WTC11 (cell line): ENCODE measurements around the gene PCNX1. TPM values are rescaled to one million over a fixed set of nuclear protein-coding genes. Genes with fewer than 3 reads are reported as not detected.

Experiments used
- ATAC-seq: fragments of 200-7000 bp; cut with Tn5 transposase; 2 replicates; pipeline ENCODE4 v1.10.0; 2021; ENCODE audit warnings: mild to moderate bottlenecking, moderate library complexity
- CTCF ChIA-PET: fragments of 300-600 bp; sonication (Branson Sonifier 250); formaldehyde crosslinking; loops from one replicate; lab custom pipeline; 2021; ENCODE audit warnings: antibody characterized with exemption; lab: Charles Lee
- POLR2A ChIA-PET: fragments of 350-600 bp; sonication (Branson Sonifier 250); formaldehyde crosslinking; loops from one replicate; lab custom pipeline; 2021; ENCODE audit warnings: antibody characterized with exemption; lab: Charles Lee
- DNase-seq: peaks from one replicate; pipeline ENCODE4 v3.0.0; 2021; ENCODE audit warnings: low spot score
- H3K27ac Mint-ChIP-seq: 2 replicates; pipeline ENCODE4 v1.8.0; 2021; ENCODE audit warnings: mixed read lengths
- H3K27me3 Mint-ChIP-seq: 2 replicates; pipeline ENCODE4 v1.8.0; 2021; ENCODE audit warnings: low read depth, mild to moderate bottlenecking, moderate library complexity, mixed read lengths
- H3K36me3 Mint-ChIP-seq: 2 replicates; pipeline ENCODE4 v1.8.0; 2021; ENCODE audit warnings: mixed read lengths
- H3K4me1 Mint-ChIP-seq: 2 replicates; pipeline ENCODE4 v1.8.0; 2022; ENCODE audit warnings: mixed read lengths
- H3K4me3 Mint-ChIP-seq: 2 replicates; pipeline ENCODE4 v1.8.0; 2021; ENCODE audit warnings: mild to moderate bottlenecking, moderate library complexity, mixed read lengths
- H3K9me3 Mint-ChIP-seq: 2 replicates; pipeline ENCODE4 v1.8.0; 2021; ENCODE audit warnings: mixed read lengths
- ATF1 ChIP-seq: sonication (generic); formaldehyde crosslinking; IDR thresholded peaks from 2 replicates; pipeline ENCODE4 v1.8.1; 2023; ENCODE audit warnings: mild to moderate bottlenecking, moderate library complexity, missing genetic modification reagents
- ATF6 ChIP-seq: sonication (generic); formaldehyde crosslinking; IDR thresholded peaks from 2 replicates; pipeline ENCODE4 v1.8.1; 2023; ENCODE audit warnings: mild to moderate bottlenecking, missing genetic modification reagents
- CREB1 ChIP-seq: sonication (generic); formaldehyde crosslinking; IDR thresholded peaks from 2 replicates; pipeline ENCODE4 v1.8.0; 2023; ENCODE audit warnings: mild to moderate bottlenecking, missing genetic modification reagents
- CREM ChIP-seq: sonication (generic); formaldehyde crosslinking; IDR thresholded peaks from 2 replicates; pipeline ENCODE4 v1.8.1; 2022; ENCODE audit warnings: mild to moderate bottlenecking, missing genetic modification reagents, moderate library complexity
- ESRRA ChIP-seq: sonication (generic); formaldehyde crosslinking; IDR thresholded peaks from 2 replicates; pipeline ENCODE4 v1.8.1; 2022; ENCODE audit warnings: mild to moderate bottlenecking, missing genetic modification reagents, borderline replicate concordance
- ETV6 ChIP-seq: sonication (generic); formaldehyde crosslinking; IDR thresholded peaks from 2 replicates; pipeline ENCODE4 v1.8.1; 2022; ENCODE audit warnings: mild to moderate bottlenecking, missing genetic modification reagents
- FOXP4 ChIP-seq: sonication (generic); formaldehyde crosslinking; IDR thresholded peaks from 2 replicates; pipeline ENCODE4 v1.8.0; 2022; ENCODE audit warnings: mild to moderate bottlenecking, missing genetic modification reagents
- GRHL2 ChIP-seq: fragments of 250-450 bp; sonication (Bioruptor Pico); IDR thresholded peaks from 2 replicates; pipeline ENCODE4 v1.8.0; 2022; ENCODE audit warnings: mild to moderate bottlenecking, moderate library complexity; ENCODE audit not compliant: insufficient replicate concordance, severe bottlenecking
- JUN ChIP-seq: sonication (generic); formaldehyde crosslinking; IDR thresholded peaks from 2 replicates; pipeline ENCODE4 v1.8.0; 2023; ENCODE audit warnings: mild to moderate bottlenecking, missing genetic modification reagents
- MXD4 ChIP-seq: fragments of 250-450 bp; sonication (Bioruptor Pico); IDR thresholded peaks from 2 replicates; pipeline ENCODE4 v1.8.0; 2021; ENCODE audit warnings: mild to moderate bottlenecking, moderate library complexity, borderline replicate concordance
- NR1H2 ChIP-seq: sonication (generic); formaldehyde crosslinking; IDR thresholded peaks from 2 replicates; pipeline ENCODE4 v1.9.0; 2021; ENCODE audit warnings: mild to moderate bottlenecking, moderate library complexity, missing genetic modification reagents
- NR2C2 ChIP-seq: sonication (generic); formaldehyde crosslinking; IDR thresholded peaks from 2 replicates; pipeline ENCODE4 v1.8.0; 2022; ENCODE audit warnings: mild to moderate bottlenecking, missing genetic modification reagents
- PRRX2 ChIP-seq: fragments of 250-450 bp; sonication (Bioruptor Pico); IDR thresholded peaks from 2 replicates; pipeline ENCODE4 v1.8.0; 2021; ENCODE audit warnings: mild to moderate bottlenecking
- RELA ChIP-seq: sonication (generic); formaldehyde crosslinking; IDR thresholded peaks from 2 replicates; pipeline ENCODE4 v1.8.1; 2022; ENCODE audit warnings: missing genetic modification reagents, mild to moderate bottlenecking, borderline replicate concordance
- SMAD3 ChIP-seq: sonication (generic); formaldehyde crosslinking; IDR thresholded peaks from 2 replicates; pipeline ENCODE4 v1.8.0; 2022; ENCODE audit warnings: missing genetic modification reagents, mild to moderate bottlenecking, borderline replicate concordance
- SOX15 ChIP-seq: fragments of 250-450 bp; sonication (Bioruptor Pico); IDR thresholded peaks from 2 replicates; pipeline ENCODE4 v1.9.0; 2021; ENCODE audit warnings: mild to moderate bottlenecking
- TCF7 ChIP-seq: sonication (generic); formaldehyde crosslinking; IDR thresholded peaks from 2 replicates; pipeline ENCODE4 v1.8.0; 2022; ENCODE audit warnings: mild to moderate bottlenecking, low read depth, missing genetic modification reagents, moderate library complexity
- TEAD1 ChIP-seq: sonication (generic); formaldehyde crosslinking; IDR thresholded peaks from 2 replicates; pipeline ENCODE4 v1.8.0; 2022; ENCODE audit warnings: mild to moderate bottlenecking, missing genetic modification reagents
- ZNF425 ChIP-seq: fragments of 250-450 bp; sonication (Bioruptor Pico); conservative IDR thresholded peaks from 2 replicates; pipeline ENCODE4 v1.9.0; 2021; ENCODE audit warnings: mild to moderate bottlenecking
- ZNF532 ChIP-seq: fragments of 250-450 bp; sonication (Bioruptor Pico); IDR thresholded peaks from 2 replicates; pipeline ENCODE4 v1.9.0; 2021; ENCODE audit warnings: mild to moderate bottlenecking, borderline replicate concordance
- ZNF671 ChIP-seq: fragments of 250-450 bp; sonication (Bioruptor Pico); IDR thresholded peaks from 2 replicates; pipeline ENCODE4 v1.8.0; 2021; ENCODE audit warnings: mild to moderate bottlenecking
- total RNA-seq: library from RNA; stranded (reverse); gene quantifications from 3 replicates; pipeline ENCODE4 v1.2.3, GENCODE V29; 2021

PCNX1 gene
- total RNA-seq, 1 experiment from 2014 or later = 46.4 TPM

- no peak for TF ChIP-seq ESRRA
- Mint-ChIP-seq H3K9me3 (no peaks in the 10 kb centered on the region; the same call in 1 of the 2 replicates), H3K4me1 (no peaks in the 10 kb centered on the region), H3K27me3 (no peaks in the 10 kb centered on the region), H3K36me3 (peaks cover 30% of the 10 kb centered on the region), H3K4me3 (no peak overlapping the region), H3K27ac (no peak overlapping the region)
- ChIA-PET CTCF (no interaction called here), POLR2A (no interaction called here)
- ATAC-seq (no peak), DNase-seq (no peak)
Measured at GRCh38 chr14:71054706-71055105, 147.4 kb downstream of the PCNX1 start.

- Mint-ChIP-seq H3K27ac (no peak overlapping the region), H3K9me3 (no peaks in the 10 kb centered on the region; the same call in 1 of the 2 replicates), H3K4me3 (no peak overlapping the region), H3K36me3 (peaks cover 39% of the 10 kb centered on the region), H3K4me1 (no peaks in the 10 kb centered on the region), H3K27me3 (no peaks in the 10 kb centered on the region)
- DNase-seq (no peak), ATAC-seq (no peak)
- TF ChIP-seq TEAD1 (CRISPR knock-in tag) = no peak
- no peak for TF ChIP-seq MXD4 (CRISPR knock-in tag)
- TF ChIP-seq TCF7 (CRISPR knock-in tag) = no peak
- TF ChIP-seq PRRX2 (CRISPR knock-in tag) = no peak
- no peak for TF ChIP-seq ZNF671 (CRISPR knock-in tag)
- TF ChIP-seq GRHL2 = no peak
- no peak for TF ChIP-seq SOX15
- TF ChIP-seq RELA (CRISPR knock-in tag) = no peak
- TF ChIP-seq ZNF532 (CRISPR knock-in tag) = no peak
- TF ChIP-seq FOXP4 (CRISPR knock-in tag) = no peak
- no peak for TF ChIP-seq ATF1 (CRISPR knock-in tag)
- CTCF ChIA-PET = no interaction called here
- POLR2A ChIA-PET = no interaction called here
Measured at GRCh38 chr14:71056168-71056567, 148.9 kb downstream of the PCNX1 start.

GRCh38 chr14:71060274-71060673 lies 153.0 kb downstream of the PCNX1 start:
- Mint-ChIP-seq H3K27me3 (no peaks in the 10 kb centered on the region), H3K36me3 (peaks cover 53% of the 10 kb centered on the region), H3K4me1 (no peaks in the 10 kb centered on the region), H3K27ac (no peak overlapping the region), H3K9me3 (peaks cover 11% of the 10 kb centered on the region), H3K4me3 (no peak overlapping the region)
- POLR2A ChIA-PET = no interaction called here
- ATAC-seq (no peak), DNase-seq (no peak)
- CTCF ChIA-PET = interaction anchor here (1.5 kb wide), 1 partner anchor 10 kb away, joined by 5 read pairs; no protein-coding TSS in a partner anchor
- no peak for TF ChIP-seq CREB1 (CRISPR knock-in tag)
- TF ChIP-seq ATF6 (CRISPR knock-in tag) = no peak
- no peak for TF ChIP-seq CREM (CRISPR knock-in tag)
- no peak for TF ChIP-seq NR1H2
- TF ChIP-seq SMAD3 (CRISPR knock-in tag) = no peak
- no peak for TF ChIP-seq NR2C2 (CRISPR knock-in tag)
- no peak for TF ChIP-seq JUN (CRISPR knock-in tag)
- TF ChIP-seq ZNF425 (CRISPR knock-in tag) = no peak
- TF ChIP-seq ETV6 (CRISPR knock-in tag) = no peak
